Trophoblast cell (in vitro differentiated cells and primary cell): Measurements from ENCODE around the gene SMURF1.
A peak's percentile ranks its signal among the peaks of the same experiment; 100 is the strongest.

Source experiments
- DNase-seq, 2 donors: peaks; one replicate each; pipeline ENCODE4 v3.0.0-alpha.2; 2016
- H2AFZ ChIP-seq: 2 replicates; pipeline ENCODE4 v1.6.1; 2013; ENCODE audit warnings: low read length, moderate library complexity, mild to moderate bottlenecking; ENCODE audit not compliant: insufficient read depth, poor library complexity
- H2AK5ac ChIP-seq: 2 replicates; pipeline ENCODE4 v1.6.1; 2013; ENCODE audit warnings: mild to moderate bottlenecking, low read length
- H2BK120ac ChIP-seq: 2 replicates; pipeline ENCODE4 v1.6.1; 2013; ENCODE audit warnings: low read length, mild to moderate bottlenecking, moderate library complexity; ENCODE audit not compliant: insufficient read depth, poor library complexity
- H2BK12ac ChIP-seq: 2 replicates; pipeline ENCODE4 v1.6.1; 2013; ENCODE audit warnings: mild to moderate bottlenecking, low read length, moderate library complexity
- H2BK5ac ChIP-seq: 2 replicates; pipeline ENCODE4 v1.6.1; 2013; ENCODE audit warnings: low read length, low read depth, moderate library complexity, mild to moderate bottlenecking; ENCODE audit not compliant: poor library complexity
- H3K14ac ChIP-seq: 2 replicates; pipeline ENCODE4 v1.6.1; 2013; ENCODE audit warnings: mild to moderate bottlenecking, low read length
- H3K18ac ChIP-seq: 2 replicates; pipeline ENCODE4 v1.6.1; 2013; ENCODE audit warnings: mild to moderate bottlenecking, low read length
- H3K23ac ChIP-seq: 2 replicates; pipeline ENCODE4 v1.6.1; 2013; ENCODE audit warnings: low read length
- H3K27ac ChIP-seq: 2 replicates; pipeline ENCODE4 v1.5.1; 2013; ENCODE audit warnings: low read depth, mild to moderate bottlenecking, inconsistent platforms, low read length, moderate library complexity
- H3K27me3 ChIP-seq: 2 replicates; pipeline ENCODE4 v1.6.1; 2013; ENCODE audit warnings: inconsistent platforms, mild to moderate bottlenecking, low read length, moderate library complexity; ENCODE audit not compliant: insufficient read depth
- H3K36me3 ChIP-seq, 2 experiments: 1 replicate in 1 of 2; 2 replicates in 1 of 2; pipeline ENCODE4 v1.6.1; 2013; ENCODE audit warnings: low read length in 2 of 2, mild to moderate bottlenecking in 2 of 2, moderate library complexity in 1 of 2; ENCODE audit not compliant: insufficient read depth in 2 of 2, control insufficient read depth in 1 of 2
- H3K4ac ChIP-seq: 2 replicates; pipeline ENCODE4 v1.6.1; 2013; ENCODE audit warnings: low read depth, mild to moderate bottlenecking, low read length, moderate library complexity
- H3K4me1 ChIP-seq, 2 experiments: 1 replicate in 1 of 2; 2 replicates in 1 of 2; pipeline ENCODE4 v1.6.1; 2013; ENCODE audit warnings: low read length in 2 of 2, mild to moderate bottlenecking in 2 of 2, moderate library complexity in 1 of 2; ENCODE audit not compliant: insufficient read depth in 2 of 2, control insufficient read depth in 1 of 2
- H3K4me2 ChIP-seq: 2 replicates; pipeline ENCODE4 v1.6.1; 2013; ENCODE audit warnings: inconsistent platforms, mild to moderate bottlenecking, low read length, moderate library complexity
- H3K4me3 ChIP-seq: 2 replicates; pipeline ENCODE4 v1.5.1; 2013; ENCODE audit warnings: mild to moderate bottlenecking, low read depth, low read length, inconsistent platforms
- H3K79me1 ChIP-seq: one replicate; pipeline ENCODE4 v1.6.1; 2013; ENCODE audit warnings: low read length
- H3K79me2 ChIP-seq: 2 replicates; pipeline ENCODE4 v1.6.1; 2013; ENCODE audit warnings: low read length, mild to moderate bottlenecking; ENCODE audit not compliant: control insufficient read depth, insufficient read depth, poor library complexity
- H3K9ac ChIP-seq: 2 replicates; pipeline ENCODE4 v1.6.1; 2013; ENCODE audit warnings: mild to moderate bottlenecking, low read length
- H3K9me3 ChIP-seq: 2 replicates; pipeline ENCODE4 v1.6.1; 2013; ENCODE audit warnings: low read depth, mild to moderate bottlenecking, control low read depth, inconsistent platforms, low read length; ENCODE audit not compliant: insufficient read depth
- H4K12ac ChIP-seq: 2 replicates; pipeline ENCODE4 v1.6.1; 2013; ENCODE audit warnings: low read depth, mild to moderate bottlenecking, low read length, moderate library complexity
- H4K8ac ChIP-seq: 2 replicates; pipeline ENCODE4 v1.6.1; 2013; ENCODE audit warnings: low read depth, mild to moderate bottlenecking, low read length, moderate library complexity
- H4K91ac ChIP-seq: one replicate; pipeline ENCODE4 v1.6.1; 2013; ENCODE audit warnings: low read depth, mild to moderate bottlenecking, low read length, moderate library complexity
- WGBS: extraction: QIAGEN DNeasy Blood & Tissue Kit; methylation state at CpG from one replicate; pipeline ENCODE4 v1.1.7; 2013; ENCODE audit warnings: missing lambda C conversion rate; ENCODE audit not compliant: insufficient read length, insufficient coverage; ENCODE audit errors: extremely low coverage; 5-methylcytosine and 5-hydroxymethylcytosine counted together

The SMURF1 gene

DNA sequence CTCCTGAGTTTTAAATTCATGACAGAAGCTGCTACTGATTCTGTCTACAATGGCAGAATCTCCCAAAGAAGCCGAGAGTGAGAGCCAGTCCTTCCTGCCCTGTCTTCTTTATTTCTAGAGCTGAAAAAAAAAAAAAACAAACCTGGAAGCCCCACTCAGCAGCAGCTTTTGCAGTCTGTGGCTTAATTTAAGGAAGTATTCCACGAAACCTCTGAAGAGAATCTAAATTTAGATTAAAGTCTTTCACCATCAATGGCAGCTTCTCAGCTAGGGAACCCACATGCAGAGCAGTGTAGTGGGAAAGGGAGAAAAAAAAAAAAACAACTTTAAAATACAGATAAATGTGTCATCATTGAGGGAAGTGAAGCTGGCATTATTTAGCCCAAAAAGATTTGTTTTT, 23.4 kb downstream of the SMURF1 start:
- Histone ChIP-seq H3K18ac (no peak overlapping the region), H3K4me1 (peaks cover 12 to 15% of the 10 kb centered on the region in 2 experiments), H3K14ac (no peak overlapping the region), H2BK12ac (no peak overlapping the region), H2BK120ac (no peak overlapping the region), H2BK5ac (no peak overlapping the region), H3K79me2 (peaks cover 10% of the 10 kb centered on the region), H4K12ac (no peak overlapping the region), H3K9ac (no peak overlapping the region), H2AFZ (no peak overlapping the region), H4K8ac (no peak overlapping the region), H3K9me3 (peaks cover 2% of the 10 kb centered on the region), H3K27me3 (no peaks in the 10 kb centered on the region), H3K4ac (peak overlapping the region; percentile 94), H3K4me3 (no peak overlapping the region), H3K79me1 (peaks cover 6% of the 10 kb centered on the region), H3K23ac (no peak overlapping the region), H4K91ac (no peak overlapping the region), H3K27ac (no peak overlapping the region), H2AK5ac (no peak overlapping the region), H3K4me2 (no peak overlapping the region), H3K36me3 (peaks cover 3 to 6% of the 10 kb centered on the region in 2 experiments)
- no CpG with 5 or more reads among the region's 2 CpGs for WGBS
- no peak for DNase-seq

DNA sequence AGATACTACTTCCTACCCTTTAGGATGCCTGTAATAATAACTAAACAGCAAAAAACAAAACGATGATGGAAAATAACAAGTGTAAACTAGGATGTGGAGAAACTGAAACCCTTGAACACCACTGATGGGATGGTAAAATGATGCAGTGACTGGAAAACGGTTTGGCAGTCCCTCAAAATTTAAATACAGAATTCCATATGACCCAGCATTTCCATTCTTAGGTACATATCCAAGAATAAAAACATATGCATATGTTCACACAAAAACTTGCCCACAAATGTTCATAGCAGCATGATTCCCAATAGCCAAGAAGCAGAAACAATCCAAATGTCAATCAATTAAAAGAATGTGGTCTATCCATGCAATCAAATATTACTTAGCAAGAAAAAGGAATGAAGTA, 25.8 kb downstream of the SMURF1 start:
- Histone ChIP-seq H3K9ac (no peak overlapping the region), H3K4me1 (peaks cover 3 to 6% of the 10 kb centered on the region in 2 experiments), H3K27me3 (no peaks in the 10 kb centered on the region), H2AFZ (no peak overlapping the region), H3K4ac (no peak overlapping the region), H2BK120ac (no peak overlapping the region), H3K4me2 (no peak overlapping the region), H3K79me1 (no peaks in the 10 kb centered on the region), H3K14ac (no peak overlapping the region), H3K4me3 (no peak overlapping the region), H2AK5ac (no peak overlapping the region), H3K27ac (no peak overlapping the region), H3K9me3 (peaks cover 2% of the 10 kb centered on the region), H3K79me2 (peaks cover 8% of the 10 kb centered on the region), H3K23ac (no peak overlapping the region), H4K91ac (no peak overlapping the region), H2BK12ac (no peak overlapping the region), H3K18ac (no peak overlapping the region), H4K12ac (no peak overlapping the region), H3K36me3 (peaks cover 3 to 6% of the 10 kb centered on the region in 2 experiments), H2BK5ac (no peak overlapping the region), H4K8ac (no peak overlapping the region)
- no peak for DNase-seq
- no CpG with 5 or more reads among the region's 2 CpGs for WGBS

DNA sequence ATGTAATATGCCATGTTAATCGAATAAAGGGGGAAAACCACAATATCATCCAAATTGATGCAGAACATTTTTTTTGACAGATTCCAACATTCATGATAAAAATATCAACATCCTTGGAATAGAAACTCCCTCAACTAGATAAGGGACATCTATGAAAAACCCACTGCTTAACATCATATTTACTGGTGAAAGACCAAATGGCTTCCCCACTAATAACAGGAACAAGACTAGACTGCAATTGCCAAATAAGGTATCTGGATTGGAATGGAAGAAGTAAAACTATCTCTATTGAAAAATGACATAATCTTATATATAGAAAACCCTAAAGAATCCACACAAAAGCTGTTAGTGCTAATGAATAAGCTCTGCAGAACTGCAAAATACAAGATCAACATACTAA, 27.8 kb downstream of the SMURF1 start:
- H2BK12ac ChIP-seq: no peak overlapping the region
- no CpG with 5 or more reads among the region's 1 CpG for WGBS

DNA sequence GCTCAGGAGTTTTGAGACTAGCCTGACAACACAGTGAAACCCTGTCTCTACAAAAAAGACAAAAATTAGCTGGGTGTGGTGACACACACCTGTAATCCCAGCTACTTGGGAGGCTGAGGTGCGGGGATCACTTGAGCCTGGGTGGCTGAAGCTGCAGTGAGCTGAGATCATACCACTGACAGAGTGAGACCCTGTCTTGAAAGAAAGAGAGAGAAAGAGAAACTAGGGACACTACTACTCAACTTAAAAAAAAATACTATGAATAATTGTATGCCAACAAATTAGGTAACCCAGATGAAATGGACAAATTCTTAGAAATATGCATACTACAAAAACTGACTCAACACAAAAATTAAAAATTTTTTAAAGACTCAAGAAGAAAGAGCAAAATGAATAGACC, 28.5 kb downstream of the SMURF1 start:
- H3K27ac ChIP-seq: no peak overlapping the region
- H3K4me3 ChIP-seq: no peak overlapping the region
- no peak overlapping the region for H2BK12ac ChIP-seq
- H4K12ac ChIP-seq: no peak overlapping the region
- H4K91ac ChIP-seq: no peak overlapping the region
- H3K4me2 ChIP-seq: no peak overlapping the region
- H3K14ac ChIP-seq: no peak overlapping the region
- no peak overlapping the region for H2BK120ac ChIP-seq
- H3K18ac ChIP-seq: no peak overlapping the region
- H3K79me1 ChIP-seq: peaks cover 4% of the 10 kb centered on the region
- no peak for DNase-seq
- H4K8ac ChIP-seq: no peak overlapping the region
- H3K9ac ChIP-seq: no peak overlapping the region
- H3K4ac ChIP-seq: peak overlapping the region; percentile 93
- peaks cover 2% of the 10 kb centered on the region for H3K9me3 ChIP-seq
- peaks cover 8 to 9% of the 10 kb centered on the region in 2 experiments for H3K4me1 ChIP-seq
- H3K23ac ChIP-seq: no peak overlapping the region
- H3K79me2 ChIP-seq: peaks cover 8% of the 10 kb centered on the region
- H2AK5ac ChIP-seq: no peak overlapping the region
- peaks cover 3 to 6% of the 10 kb centered on the region in 2 experiments for H3K36me3 ChIP-seq
- no peak overlapping the region for H2AFZ ChIP-seq
- WGBS: no CpG with 5 or more reads among the region's 1 CpG
- H2BK5ac ChIP-seq: no peak overlapping the region
- H3K27me3 ChIP-seq: no peaks in the 10 kb centered on the region

More for the DNA sequence above, 27.8 kb downstream of the SMURF1 start:
- H3K27me3 ChIP-seq: no peaks in the 10 kb centered on the region
- H2BK120ac ChIP-seq: no peak overlapping the region
- no peak overlapping the region for H3K18ac ChIP-seq
- H3K23ac ChIP-seq: no peak overlapping the region
- H3K9me3 ChIP-seq: peaks cover 2% of the 10 kb centered on the region
- H3K4me2 ChIP-seq: no peak overlapping the region
- H2AK5ac ChIP-seq: no peak overlapping the region
- no peak overlapping the region for H3K4me3 ChIP-seq
- peaks cover 4% of the 10 kb centered on the region for H3K79me1 ChIP-seq
- H3K14ac ChIP-seq: no peak overlapping the region
- no peak overlapping the region for H3K27ac ChIP-seq
- no peak overlapping the region for H3K4ac ChIP-seq
- peaks cover 6 to 9% of the 10 kb centered on the region in 2 experiments for H3K4me1 ChIP-seq
- H3K9ac ChIP-seq: no peak overlapping the region
- no peak overlapping the region for H4K91ac ChIP-seq
- no peak for DNase-seq
- H4K12ac ChIP-seq: no peak overlapping the region
- H4K8ac ChIP-seq: no peak overlapping the region
- H3K79me2 ChIP-seq: peaks cover 6% of the 10 kb centered on the region
- H2AFZ ChIP-seq: no peak overlapping the region
- H2BK5ac ChIP-seq: no peak overlapping the region
- H3K36me3 ChIP-seq: peaks cover 3 to 6% of the 10 kb centered on the region in 2 experiments
